ENCODE measurements around the gene TRIM62. TPM values are rescaled to one million over a fixed set of nuclear protein-coding genes. Genes with fewer than 3 reads are reported as not detected.

TRIM62 gene
- total and polyA plus RNA-seq, 2 experiments from 2014 or later: 2.5 to 4.2 TPM

- H4K20me1 ChIP-seq (ENCODE audit: insufficient read depth, poor library complexity, severe bottlenecking): no peaks in the 10 kb centered on the region
- H3K4me2 ChIP-seq: no peak overlapping the region
- no peaks in the 10 kb centered on the region for H3K4me1 ChIP-seq (ENCODE audit: insufficient read depth)
- H3K36me3 ChIP-seq (replicated peaks; ENCODE audit: insufficient read depth, low read depth): no peaks in the 10 kb centered on the region
- no peak for DNase-seq (ENCODE audit: low spot score)
- TF ChIP-seq EZH2 (IDR thresholded peaks at IDR 0.05; ENCODE audit: borderline replicate concordance): no peak
- no peak for TF ChIP-seq EZH2phosphoT487 (IDR thresholded peaks at IDR 0.05; ENCODE audit: low read depth, severe bottlenecking, unreplicated experiment)
- TF ChIP-seq CTCF (IDR thresholded peaks at IDR 0.05; ENCODE audit: poor library complexity): no peak
- no peaks in the 10 kb centered on the region for H3K79me2 ChIP-seq
- H3K9me2 ChIP-seq (replicated peaks; ENCODE audit: insufficient read depth): no peaks in the 10 kb centered on the region
- H3K4me3 ChIP-seq: no peak overlapping the region
- H2AFZ ChIP-seq: no peak overlapping the region
- H3K27me3 ChIP-seq: no peaks in the 10 kb centered on the region
- no peak overlapping the region for H3K27ac ChIP-seq
- WGBS (ENCODE audit: low lambda C conversion rate, missing lambda C conversion rate): 94% methylated on average over 2 of the region's 2 CpGs
- no peaks in the 10 kb centered on the region for H3K9me3 ChIP-seq (ENCODE audit: low read depth)
Observed at GRCh38 chr1:33119050-33119449, 62.8 kb downstream of the TRIM62 start.

- H3K79me2 ChIP-seq: no peaks in the 10 kb centered on the region
- no peak for DNase-seq (ENCODE audit: low spot score)
- H3K4me1 ChIP-seq (ENCODE audit: insufficient read depth): no peaks in the 10 kb centered on the region
- no peaks in the 10 kb centered on the region for H3K9me3 ChIP-seq (ENCODE audit: low read depth)
- no peak overlapping the region for H3K4me2 ChIP-seq
- H3K27ac ChIP-seq: no peak overlapping the region
- no peaks in the 10 kb centered on the region for H4K20me1 ChIP-seq (ENCODE audit: insufficient read depth, poor library complexity, severe bottlenecking)
- no peaks in the 10 kb centered on the region for H3K9me2 ChIP-seq (replicated peaks; ENCODE audit: insufficient read depth)
- no peaks in the 10 kb centered on the region for H3K36me3 ChIP-seq (replicated peaks; ENCODE audit: insufficient read depth, low read depth)
- no peak overlapping the region for H2AFZ ChIP-seq
- no peaks in the 10 kb centered on the region for H3K27me3 ChIP-seq
- no peak for TF ChIP-seq CTCF (IDR thresholded peaks at IDR 0.05; ENCODE audit: poor library complexity)
- WGBS (ENCODE audit: low lambda C conversion rate, missing lambda C conversion rate): 83% methylated on average over 4 of the region's 4 CpGs
- no peak overlapping the region for H3K4me3 ChIP-seq
Observed at GRCh38 chr1:33118274-33118673, 63.6 kb downstream of the TRIM62 start.

- Histone ChIP-seq H4K20me1 (ENCODE audit: insufficient read depth, poor library complexity, severe bottlenecking) (no peaks in the 10 kb centered on the region), H2AFZ (no peak overlapping the region), H3K27ac (no peak overlapping the region), H3K4me2 (no peak overlapping the region), H3K4me1 (ENCODE audit: insufficient read depth) (no peaks in the 10 kb centered on the region), H3K4me3 (no peak overlapping the region), H3K9me2 (replicated peaks; ENCODE audit: insufficient read depth) (no peaks in the 10 kb centered on the region), H3K9me3 (ENCODE audit: low read depth) (no peaks in the 10 kb centered on the region), H3K27me3 (no peaks in the 10 kb centered on the region), H3K79me2 (no peaks in the 10 kb centered on the region), H3K36me3 (replicated peaks; ENCODE audit: insufficient read depth, low read depth) (no peaks in the 10 kb centered on the region)
- 95% methylated on average over 13 of the region's 13 CpGs for WGBS (ENCODE audit: low lambda C conversion rate, missing lambda C conversion rate)
- DNase-seq (ENCODE audit: low spot score): no peak
- no peak for TF ChIP-seq EZH2phosphoT487 (IDR thresholded peaks at IDR 0.05; ENCODE audit: low read depth, severe bottlenecking, unreplicated experiment)
- no peak for TF ChIP-seq CTCF (IDR thresholded peaks at IDR 0.05; ENCODE audit: poor library complexity)
- TF ChIP-seq EZH2 (IDR thresholded peaks at IDR 0.05; ENCODE audit: borderline replicate concordance): no peak
Observed at GRCh38 chr1:33117440-33118085, 64.3 kb downstream of the TRIM62 start.

- H3K79me2 ChIP-seq: no peaks in the 10 kb centered on the region
- WGBS (ENCODE audit: low lambda C conversion rate, missing lambda C conversion rate): 73% methylated on average over 3 of the region's 3 CpGs
Observed at GRCh38 chr1:33111965-33112364, 69.9 kb downstream of the TRIM62 start.

More at GRCh38 chr1:33111965-33112364, 69.9 kb downstream of the TRIM62 start:
- H3K9me3 ChIP-seq (ENCODE audit: low read depth): no peaks in the 10 kb centered on the region
- no peaks in the 10 kb centered on the region for H3K4me1 ChIP-seq (ENCODE audit: insufficient read depth)
- DNase-seq (ENCODE audit: low spot score): no peak
- H3K4me2 ChIP-seq: no peak overlapping the region
- H3K27ac ChIP-seq: no peak overlapping the region
- H3K36me3 ChIP-seq (replicated peaks; ENCODE audit: insufficient read depth, low read depth): no peaks in the 10 kb centered on the region
- no peaks in the 10 kb centered on the region for H3K27me3 ChIP-seq
- no peak overlapping the region for H2AFZ ChIP-seq
- no peaks in the 10 kb centered on the region for H4K20me1 ChIP-seq (ENCODE audit: insufficient read depth, poor library complexity, severe bottlenecking)
- TF ChIP-seq EZH2 (IDR thresholded peaks at IDR 0.05; ENCODE audit: borderline replicate concordance) (no peak), CTCF (IDR thresholded peaks at IDR 0.05; ENCODE audit: poor library complexity) (peak; percentile 52)
- H3K9me2 ChIP-seq (replicated peaks; ENCODE audit: insufficient read depth): no peaks in the 10 kb centered on the region
- no peak overlapping the region for H3K4me3 ChIP-seq

Measured in hepatocyte (in vitro differentiated cells).